Measurements from ENCODE around the gene SLC25A44. TPM values are rescaled to one million over a fixed set of nuclear protein-coding genes. Genes with fewer than 3 reads are reported as not detected.

Gene SLC25A44
- total RNA-seq, 5 donors from 2014 or later (not counting 1 experiment from before 2014, with no cell fraction given) = 16.8 to 24.5 (median 21.4) TPM

DNA sequence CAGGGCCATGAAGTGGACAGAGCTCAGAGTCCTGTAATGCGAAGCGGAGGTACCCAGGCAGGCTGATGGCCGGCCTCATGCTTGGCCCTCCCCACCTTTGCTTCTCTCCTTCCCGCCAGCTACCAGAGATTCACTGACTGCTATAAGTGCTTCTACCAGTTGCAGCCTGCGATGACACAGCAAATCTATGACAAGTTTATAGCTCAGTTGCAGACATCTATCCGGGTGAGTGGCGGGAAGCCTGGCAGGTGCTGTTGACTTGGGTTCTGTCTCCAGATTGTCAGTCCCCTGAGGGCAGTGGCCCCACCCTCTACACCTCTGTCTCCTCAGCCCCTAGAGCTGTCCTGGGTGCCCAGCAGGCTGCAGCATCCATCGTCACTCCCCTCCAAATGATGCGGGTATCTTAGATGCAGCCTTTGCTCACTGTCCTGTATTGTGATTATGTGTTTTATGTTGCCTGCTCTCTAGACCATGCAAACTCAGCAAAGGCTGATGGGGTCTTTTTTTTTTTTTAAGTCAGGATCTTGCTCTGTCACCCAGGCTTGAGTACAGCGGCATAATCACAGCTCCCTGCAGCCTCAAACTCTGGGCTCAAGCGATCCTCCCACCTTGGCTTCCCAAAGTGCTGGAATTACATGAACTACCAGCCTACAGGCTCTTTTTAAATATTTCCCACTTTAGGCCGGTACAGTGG lies 38.4 kb downstream of the SLC25A44 start:
- H3K27me3 Mint-ChIP-seq = no peaks in the 10 kb centered on the region
- H3K9me3 Mint-ChIP-seq = no peaks in the 10 kb centered on the region
- POLR2A ChIA-PET = interaction anchor here (0.6 to 1.0 kb wide), 5 partner anchors 20 to 276 kb away, joined by 3 to 4 read pairs (median 3); partner anchors contain the start of gene PMF1 (in 1 of the 2)
- peaks cover 32% of the 10 kb centered on the region for H3K36me3 Mint-ChIP-seq
- Histone ChIP-seq H3K27me3 (replicated peaks in 1 of 2; ENCODE audit: control insufficient read depth in 2 of 2, extremely low read depth in 1 of 2, insufficient read depth in 2 of 2, low read length in 1 of 2) (no peaks in the 10 kb centered on the region), H3K4me3 (ENCODE audit: control insufficient read depth in 1 of 2, extremely low read depth in 1 of 2, low read length in 1 of 2) (no peak overlapping the region), H3K4me1 (ENCODE audit: control insufficient read depth in 1 of 2, extremely low read depth in 1 of 2, insufficient read depth in 2 of 2, low read length in 2 of 2) (no peaks in the 10 kb centered on the region), H3K36me3 (ENCODE audit: control insufficient read depth in 2 of 2, extremely low read depth in 1 of 2, insufficient read depth in 1 of 2, low read length in 1 of 2) (peaks cover 26 to 49% of the 10 kb centered on the region in 2 donors), H3K9me3 (no peaks in the 10 kb centered on the region), H3K27ac (ENCODE audit: low read length) (no peak overlapping the region)
- H3K27ac Mint-ChIP-seq = no peak overlapping the region
- CTCF ChIA-PET = interaction anchor here (0.6 to 0.7 kb wide), 3 partner anchors 66 to 1597 kb away, joined by 3 to 6 read pairs (median 3); no protein-coding TSS in a partner anchor
- WGBS (ENCODE audit: insufficient coverage) = 89% methylated on average over 10 of the region's 12 CpGs
- DNase-seq (no peak), ATAC-seq (replicated peaks in 1 of 4) (no peak)
- no peak overlapping the region for H3K4me3 Mint-ChIP-seq
- peaks cover 0 to 3% (median 0%) of the 10 kb centered on the region in 3 donors for H3K4me1 Mint-ChIP-seq

DNA sequence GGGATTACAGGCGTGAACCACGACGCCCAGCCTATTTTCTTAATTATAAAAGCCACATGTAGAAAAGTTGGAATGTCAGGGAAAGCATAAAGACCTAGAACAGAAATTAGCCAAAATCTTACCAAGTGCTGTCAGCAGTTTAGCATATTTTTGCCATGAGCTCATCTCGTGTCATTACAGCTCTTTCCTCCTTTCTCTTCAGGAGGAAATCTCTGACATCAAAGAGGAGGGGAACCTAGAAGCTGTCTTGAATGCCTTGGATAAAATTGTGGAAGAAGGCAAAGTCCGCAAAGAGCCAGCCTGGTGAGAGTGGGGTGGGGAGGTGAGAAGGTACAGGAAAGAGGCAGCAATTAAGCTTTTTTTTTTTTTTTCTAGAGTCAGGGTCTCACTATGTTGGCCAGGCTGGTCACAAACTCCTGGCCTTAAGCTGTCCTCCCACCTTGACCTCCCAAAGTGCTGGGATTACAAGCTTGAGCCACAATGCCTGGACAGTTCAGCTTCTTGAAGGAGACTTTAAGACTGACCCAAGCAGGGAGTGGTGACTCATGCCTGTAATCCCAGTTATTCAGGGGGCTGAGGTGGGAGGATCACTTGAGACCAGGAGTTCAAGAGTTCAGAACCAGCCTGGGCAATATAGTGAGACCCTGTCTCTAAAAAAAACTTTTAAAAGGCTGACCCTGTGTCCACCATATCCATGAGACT lies 39.7 kb downstream of the SLC25A44 start:
- Mint-ChIP-seq H3K4me1 (no peaks in the 10 kb centered on the region), H3K4me3 (no peak overlapping the region), H3K9me3 (no peaks in the 10 kb centered on the region), H3K27ac (no peak overlapping the region), H3K36me3 (peaks cover 36% of the 10 kb centered on the region), H3K27me3 (no peaks in the 10 kb centered on the region)
- ATAC-seq (replicated peaks in 1 of 4) (no peak), DNase-seq (no peak)
- H3K4me1 ChIP-seq (ENCODE audit: control insufficient read depth in 1 of 2, extremely low read depth in 1 of 2, insufficient read depth in 2 of 2, low read length in 2 of 2) = no peaks in the 10 kb centered on the region
- ChIA-PET POLR2A (interaction anchor here (0.6 to 1.0 kb wide), 6 partner anchors 16 to 504 kb away, joined by 3 to 7 read pairs (median 4); no protein-coding TSS in a partner anchor), CTCF (interaction anchor here (0.6 to 1.3 kb wide), 5 partner anchors 8 to 360 kb away, joined by 3 to 7 read pairs (median 5); partner anchors contain the start of gene TMEM79 (in 1 of the 2))
- H3K36me3 ChIP-seq (ENCODE audit: control insufficient read depth in 2 of 2, extremely low read depth in 1 of 2, insufficient read depth in 1 of 2, low read length in 1 of 2) = peaks cover 26 to 56% of the 10 kb centered on the region in 2 donors
- no peaks in the 10 kb centered on the region for H3K9me3 ChIP-seq
- H3K27me3 ChIP-seq (replicated peaks in 1 of 2; ENCODE audit: control insufficient read depth in 2 of 2, extremely low read depth in 1 of 2, insufficient read depth in 2 of 2, low read length in 1 of 2) = no peaks in the 10 kb centered on the region
- 86% methylated on average over 1 of the region's 5 CpGs for WGBS (ENCODE audit: insufficient coverage)
- no peak overlapping the region for H3K27ac ChIP-seq (ENCODE audit: low read length)
- H3K4me3 ChIP-seq (ENCODE audit: control insufficient read depth in 1 of 2, extremely low read depth in 1 of 2, low read length in 1 of 2) = no peak overlapping the region

DNA sequence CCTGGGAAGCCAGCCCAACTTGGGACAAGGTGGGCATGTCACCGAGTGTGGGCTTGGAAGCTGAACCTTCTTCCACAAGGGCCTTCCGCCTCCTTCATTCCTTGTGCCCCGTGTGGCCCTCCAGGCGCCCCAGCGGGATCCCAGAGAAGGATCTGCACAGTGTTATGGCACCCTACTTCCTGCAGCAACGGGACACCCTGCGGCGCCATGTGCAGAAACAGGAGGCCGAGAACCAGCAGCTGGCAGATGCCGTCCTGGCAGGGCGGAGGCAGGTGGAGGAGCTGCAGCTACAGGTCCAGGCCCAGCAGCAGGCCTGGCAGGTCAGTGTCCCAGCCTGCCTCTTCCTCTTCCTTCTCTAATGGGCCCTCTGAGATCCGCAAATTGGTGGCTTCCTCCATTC lies 42.3 kb downstream of the SLC25A44 start:
- WGBS (ENCODE audit: insufficient coverage) = 93% methylated on average over 11 of the region's 12 CpGs
- H3K27me3 ChIP-seq (replicated peaks in 1 of 2; ENCODE audit: control insufficient read depth in 2 of 2, extremely low read depth in 1 of 2, insufficient read depth in 2 of 2, low read length in 1 of 2) = peaks cover 0 to 3% of the 10 kb centered on the region in 2 experiments
- H3K4me1 ChIP-seq (ENCODE audit: control insufficient read depth in 1 of 2, extremely low read depth in 1 of 2, insufficient read depth in 2 of 2, low read length in 2 of 2) = no peaks in the 10 kb centered on the region
- Mint-ChIP-seq H3K27ac (no peak overlapping the region), H3K4me3 (no peak overlapping the region), H3K27me3 (no peaks in the 10 kb centered on the region), H3K4me1 (no peaks in the 10 kb centered on the region), H3K9me3 (no peaks in the 10 kb centered on the region), H3K36me3 (peaks cover 39% of the 10 kb centered on the region)
- peaks cover 26 to 61% of the 10 kb centered on the region in 2 donors for H3K36me3 ChIP-seq (ENCODE audit: control insufficient read depth in 2 of 2, extremely low read depth in 1 of 2, insufficient read depth in 1 of 2, low read length in 1 of 2)
- ATAC-seq (replicated peaks in 1 of 4) (no peak), DNase-seq (no peak)
- no peak overlapping the region for H3K4me3 ChIP-seq (ENCODE audit: control insufficient read depth in 1 of 2, extremely low read depth in 1 of 2, low read length in 1 of 2)
- POLR2A ChIA-PET = no interaction called here
- CTCF ChIA-PET = no interaction called here
- no peak overlapping the region for H3K27ac ChIP-seq (ENCODE audit: low read length)
- no peaks in the 10 kb centered on the region for H3K9me3 ChIP-seq

DNA sequence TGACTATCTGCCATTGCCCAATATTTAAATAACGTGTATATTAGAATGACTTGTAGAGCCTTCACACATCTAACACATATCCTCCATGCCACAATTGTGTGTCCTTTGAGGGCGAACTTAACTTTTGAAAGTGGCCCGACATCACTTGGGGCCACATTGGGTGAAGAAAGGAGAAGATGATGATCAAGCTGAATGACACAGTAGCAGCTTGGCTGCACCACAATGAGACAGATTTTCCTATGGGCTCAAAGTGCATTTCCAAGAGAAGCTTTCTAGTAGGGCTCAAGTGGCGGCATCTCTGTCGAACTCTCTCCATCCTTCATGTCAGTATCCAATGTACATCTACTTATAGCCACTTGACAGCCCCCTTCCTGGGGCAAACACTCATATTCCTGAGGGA lies 44.3 kb downstream of the SLC25A44 start:
- DNase-seq (no peak), ATAC-seq (replicated peaks in 1 of 4) (no peak)
- peaks cover 0 to 3% of the 10 kb centered on the region in 2 experiments for H3K27me3 ChIP-seq (replicated peaks in 1 of 2; ENCODE audit: control insufficient read depth in 2 of 2, extremely low read depth in 1 of 2, insufficient read depth in 2 of 2, low read length in 1 of 2)
- H3K27ac Mint-ChIP-seq = no peak overlapping the region
- no peaks in the 10 kb centered on the region for H3K4me1 Mint-ChIP-seq
- 100% methylated on average over 1 of the region's 5 CpGs for WGBS (ENCODE audit: insufficient coverage)
- H3K36me3 Mint-ChIP-seq = peaks cover 40% of the 10 kb centered on the region
- ChIA-PET CTCF (no interaction called here), POLR2A (no interaction called here)
- H3K4me3 Mint-ChIP-seq = no peak overlapping the region
- no peak overlapping the region for H3K27ac ChIP-seq (ENCODE audit: low read length)
- no peaks in the 10 kb centered on the region for H3K9me3 ChIP-seq
- peaks cover 21 to 59% of the 10 kb centered on the region in 2 donors for H3K36me3 ChIP-seq (ENCODE audit: control insufficient read depth in 2 of 2, extremely low read depth in 1 of 2, insufficient read depth in 1 of 2, low read length in 1 of 2)
- no peaks in the 10 kb centered on the region for H3K4me1 ChIP-seq (ENCODE audit: control insufficient read depth in 1 of 2, extremely low read depth in 1 of 2, insufficient read depth in 2 of 2, low read length in 2 of 2)
- no peaks in the 10 kb centered on the region for H3K27me3 Mint-ChIP-seq
- no peaks in the 10 kb centered on the region for H3K9me3 Mint-ChIP-seq
- no peak overlapping the region for H3K4me3 ChIP-seq (ENCODE audit: control insufficient read depth in 1 of 2, extremely low read depth in 1 of 2, low read length in 1 of 2)

DNA sequence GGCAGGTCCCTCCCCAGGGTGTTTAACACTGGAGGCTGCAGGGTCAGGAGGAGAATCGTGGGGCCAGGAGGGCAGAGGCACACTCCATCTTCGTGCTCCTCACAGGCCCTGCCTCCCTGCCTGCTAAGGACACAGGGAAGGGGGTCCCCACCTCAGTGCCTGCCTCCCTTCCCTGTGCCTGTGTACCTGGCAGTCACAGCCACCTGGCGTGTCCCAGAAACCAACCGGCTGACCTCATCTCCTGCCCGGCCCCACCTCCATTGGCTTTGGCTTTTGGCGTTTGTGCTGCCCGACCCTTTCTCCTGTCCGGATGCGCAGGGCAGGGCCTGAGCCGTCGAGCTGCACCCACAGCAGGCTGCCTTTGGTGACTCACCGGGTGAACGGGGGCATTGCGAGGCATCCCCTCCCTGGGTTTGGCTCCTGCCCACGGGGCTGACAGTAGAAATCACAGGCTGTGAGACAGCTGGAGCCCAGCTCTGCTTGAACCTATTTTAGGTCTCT lies 47.5 kb downstream of the SLC25A44 start:
- Mint-ChIP-seq H3K4me1 (peaks cover 13 to 17% (median 16%) of the 10 kb centered on the region in 3 donors), H3K4me3 (no peak overlapping the region), H3K36me3 (peaks cover 31% of the 10 kb centered on the region), H3K27ac (no peak overlapping the region), H3K27me3 (no peaks in the 10 kb centered on the region), H3K9me3 (no peaks in the 10 kb centered on the region)
- H3K27me3 ChIP-seq (replicated peaks in 1 of 2; ENCODE audit: control insufficient read depth in 2 of 2, extremely low read depth in 1 of 2, insufficient read depth in 2 of 2, low read length in 1 of 2) = peaks cover 0 to 9% of the 10 kb centered on the region in 2 experiments
- ChIA-PET CTCF (no interaction called here), POLR2A (no interaction called here)
- H3K4me3 ChIP-seq (ENCODE audit: control insufficient read depth in 1 of 2, extremely low read depth in 1 of 2, low read length in 1 of 2) = no peak overlapping the region
- peaks cover under 1 to 37% of the 10 kb centered on the region in 2 donors for H3K36me3 ChIP-seq (ENCODE audit: control insufficient read depth in 2 of 2, extremely low read depth in 1 of 2, insufficient read depth in 1 of 2, low read length in 1 of 2)
- no peaks in the 10 kb centered on the region for H3K9me3 ChIP-seq
- H3K27ac ChIP-seq (ENCODE audit: low read length) = no peak overlapping the region
- no peak for DNase-seq
- peaks cover 4 to 18% of the 10 kb centered on the region in 2 experiments for H3K4me1 ChIP-seq (ENCODE audit: control insufficient read depth in 1 of 2, extremely low read depth in 1 of 2, insufficient read depth in 2 of 2, low read length in 2 of 2)
- WGBS (ENCODE audit: insufficient coverage) = 77% methylated on average over 15 of the region's 15 CpGs
- no peak for ATAC-seq (replicated peaks in 1 of 4)

DNA sequence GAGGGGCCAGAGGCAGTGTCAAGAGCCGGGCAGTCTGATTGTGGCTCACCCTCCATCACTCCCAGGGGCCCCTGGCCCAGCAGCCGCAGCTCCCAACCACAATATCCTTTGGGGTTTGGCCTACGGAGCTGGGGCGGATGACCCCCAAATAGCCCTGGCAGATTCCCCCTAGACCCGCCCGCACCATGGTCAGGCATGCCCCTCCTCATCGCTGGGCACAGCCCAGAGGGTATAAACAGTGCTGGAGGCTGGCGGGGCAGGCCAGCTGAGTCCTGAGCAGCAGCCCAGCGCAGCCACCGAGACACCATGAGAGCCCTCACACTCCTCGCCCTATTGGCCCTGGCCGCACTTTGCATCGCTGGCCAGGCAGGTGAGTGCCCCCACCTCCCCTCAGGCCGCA lies 48.0 kb downstream of the SLC25A44 start, which contains the start of gene BGLAP:
Gene BGLAP (plus strand): TSS at position 259 of the 400 bp plus-strand sequence. CDS start 48 bp downstream, at position 307.
- H3K9me3 ChIP-seq = no peaks in the 10 kb centered on the region
- CTCF ChIA-PET = no interaction called here
- POLR2A ChIA-PET = no interaction called here
- Mint-ChIP-seq H3K27ac (no peak within 1 kb of the TSS), H3K27me3 (no peaks in the 10 kb centered on the region), H3K4me1 (peaks cover 13 to 18% (median 16%) of the 10 kb centered on the region in 3 donors), H3K4me3 (no peak within 1 kb of the TSS), H3K9me3 (no peaks in the 10 kb centered on the region), H3K36me3 (peaks cover 26% of the 10 kb centered on the region)
- peaks cover 0 to 9% of the 10 kb centered on the region in 2 experiments for H3K27me3 ChIP-seq (replicated peaks in 1 of 2; ENCODE audit: control insufficient read depth in 2 of 2, extremely low read depth in 1 of 2, insufficient read depth in 2 of 2, low read length in 1 of 2)
- ATAC-seq (replicated peaks in 1 of 4) = no peak
- no peak for DNase-seq
- H3K4me3 ChIP-seq (ENCODE audit: control insufficient read depth in 1 of 2, extremely low read depth in 1 of 2, low read length in 1 of 2) = no peak within 1 kb of the TSS
- H3K27ac ChIP-seq (ENCODE audit: low read length) = no peak within 1 kb of the TSS
- WGBS (ENCODE audit: insufficient coverage) = 81% methylated on average over 11 of the region's 14 CpGs
- peaks cover 0 to 32% of the 10 kb centered on the region in 2 donors for H3K36me3 ChIP-seq (ENCODE audit: control insufficient read depth in 2 of 2, extremely low read depth in 1 of 2, insufficient read depth in 1 of 2, low read length in 1 of 2)
- peaks cover 4 to 19% of the 10 kb centered on the region in 2 experiments for H3K4me1 ChIP-seq (ENCODE audit: control insufficient read depth in 1 of 2, extremely low read depth in 1 of 2, insufficient read depth in 2 of 2, low read length in 2 of 2)

Measured in T-cell (primary cell).